ENCODE results near the gene C1orf52.

The C1orf52 gene

DNA sequence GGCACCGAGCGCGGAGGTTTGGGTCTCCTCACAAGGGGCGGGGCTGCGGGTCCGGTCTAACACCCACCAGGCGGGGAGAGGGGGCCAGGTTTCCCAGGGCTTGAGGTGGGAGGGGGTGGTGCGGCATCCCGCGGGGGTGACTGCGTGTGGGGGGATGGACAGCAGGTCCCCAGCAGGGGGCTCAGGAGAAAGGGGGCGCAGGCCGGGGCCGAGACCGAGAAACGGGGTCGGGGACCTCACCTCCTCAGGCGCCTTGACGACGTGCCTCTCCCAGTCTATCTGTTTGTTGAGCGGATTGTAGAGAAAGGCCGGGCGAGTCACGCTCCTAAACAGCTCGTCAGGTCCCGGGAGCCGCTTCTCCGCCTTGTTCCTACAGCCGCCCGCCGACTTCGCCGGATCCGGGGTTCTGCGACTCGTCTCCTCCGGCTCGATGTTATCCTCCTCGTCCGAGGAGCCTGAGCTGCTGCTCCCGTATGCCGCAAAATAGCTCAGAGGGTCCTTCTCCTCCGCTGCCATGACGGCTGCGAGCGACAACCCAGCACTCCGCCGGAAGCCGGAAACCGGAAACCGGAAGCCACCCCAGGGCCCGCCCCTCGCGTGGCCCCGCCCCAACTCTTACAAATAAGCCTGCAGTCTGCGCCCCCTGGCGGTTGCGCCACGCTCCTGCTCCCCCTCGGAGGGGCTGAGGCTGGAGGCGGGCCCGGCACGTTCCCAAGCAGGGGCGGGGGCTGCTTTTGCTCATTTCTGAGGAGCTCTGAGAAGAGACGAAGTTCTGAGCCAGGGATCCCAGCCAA, at the start of gene C1orf52:
TSS of gene C1orf52 (minus strand) at position 545 of the 794 bp plus-strand sequence. CDS start at position 516, 29 bp downstream.
- H3K36me3 ChIP-seq (replicated peaks; ENCODE audit: insufficient read depth, low read length): peaks cover 3% of the 10 kb centered on the region; the same call in 1 of the 2 replicates
- no peaks in the 10 kb centered on the region for H3K9me3 ChIP-seq (replicated peaks; ENCODE audit: insufficient read depth, low read length)
- no peaks in the 10 kb centered on the region for H3K27me3 ChIP-seq (replicated peaks; ENCODE audit: insufficient read depth, low read length)
- no peaks in the 10 kb centered on the region for H3F3A ChIP-seq (ENCODE audit: insufficient read depth, low read length)
- H3K4me1 ChIP-seq (ENCODE audit: low read length): peaks cover 7% of the 10 kb centered on the region
- H3K9ac ChIP-seq (ENCODE audit: low read length): peak within 1 kb of the TSS; percentile 79
- peak within 1 kb of the TSS; percentile 40; the same call in 1 of the 2 replicates for H3K27ac ChIP-seq (ENCODE audit: low read length)
- H3K4me2 ChIP-seq (ENCODE audit: low read depth, low read length): peak within 1 kb of the TSS; percentile 90
- H3K4me3 ChIP-seq (ENCODE audit: low read length): peak within 1 kb of the TSS; percentile 95
- peak; percentile 92 for DNase-seq
- H4K20me1 ChIP-seq (ENCODE audit: insufficient read depth, low read length): no peaks in the 10 kb centered on the region
- H2AFZ ChIP-seq (ENCODE audit: low read length): peak within 1 kb of the TSS; percentile 92
- H3K9me2 ChIP-seq (replicated peaks; ENCODE audit: insufficient read depth, low read length): no peaks in the 10 kb centered on the region
- TF ChIP-seq, protein P1, sequence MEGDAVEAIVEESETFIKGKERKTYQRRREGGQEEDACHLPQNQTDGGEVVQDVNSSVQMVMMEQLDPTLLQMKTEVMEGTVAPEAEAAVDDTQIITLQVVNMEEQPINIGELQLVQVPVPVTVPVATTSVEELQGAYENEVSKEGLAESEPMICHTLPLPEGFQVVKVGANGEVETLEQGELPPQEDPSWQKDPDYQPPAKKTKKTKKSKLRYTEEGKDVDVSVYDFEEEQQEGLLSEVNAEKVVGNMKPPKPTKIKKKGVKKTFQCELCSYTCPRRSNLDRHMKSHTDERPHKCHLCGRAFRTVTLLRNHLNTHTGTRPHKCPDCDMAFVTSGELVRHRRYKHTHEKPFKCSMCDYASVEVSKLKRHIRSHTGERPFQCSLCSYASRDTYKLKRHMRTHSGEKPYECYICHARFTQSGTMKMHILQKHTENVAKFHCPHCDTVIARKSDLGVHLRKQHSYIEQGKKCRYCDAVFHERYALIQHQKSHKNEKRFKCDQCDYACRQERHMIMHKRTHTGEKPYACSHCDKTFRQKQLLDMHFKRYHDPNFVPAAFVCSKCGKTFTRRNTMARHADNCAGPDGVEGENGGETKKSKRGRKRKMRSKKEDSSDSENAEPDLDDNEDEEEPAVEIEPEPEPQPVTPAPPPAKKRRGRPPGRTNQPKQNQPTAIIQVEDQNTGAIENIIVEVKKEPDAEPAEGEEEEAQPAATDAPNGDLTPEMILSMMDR (IDR thresholded peaks at IDR 0.05; ENCODE audit: low read length): peak; percentile 90
- TF ChIP-seq EZH2 (optimal IDR thresholded peaks at IDR 0.05; ENCODE audit: low read depth, low read length) (no peak), EZH2phosphoT487 (IDR thresholded peaks at IDR 0.05; ENCODE audit: low read length) (no peak)
- H3K79me2 ChIP-seq (ENCODE audit: low read length): peaks cover 37% of the 10 kb centered on the region

DNA sequence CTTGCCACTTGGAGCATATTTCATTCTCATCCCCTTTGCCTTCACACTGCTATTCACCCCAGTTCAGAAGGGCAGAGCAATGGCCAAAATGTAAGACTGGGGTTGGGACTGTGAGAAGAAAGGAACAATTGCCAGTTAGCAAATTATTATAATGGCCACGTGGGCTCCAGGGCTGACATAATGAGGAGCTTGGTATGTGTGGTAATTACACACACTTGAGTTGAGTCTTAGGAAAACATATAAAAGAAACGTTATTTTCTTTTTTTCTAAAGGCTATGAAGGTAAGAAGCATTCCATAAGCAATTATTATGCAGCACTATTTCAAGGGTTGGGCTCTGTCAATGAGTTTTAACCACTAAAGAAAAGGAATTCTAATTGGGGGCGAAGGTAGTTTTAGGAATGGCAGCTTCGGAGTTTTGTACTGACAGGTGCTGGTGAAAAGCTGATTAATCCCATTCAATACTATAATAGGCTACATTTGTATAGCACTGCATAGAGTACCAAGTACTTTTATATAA, 49.4 kb upstream of the C1orf52 start:
- Histone ChIP-seq H3K4me2 (ENCODE audit: low read depth, low read length) (peak overlapping the region; percentile 56; the same call in 1 of the 2 replicates), H3K9ac (ENCODE audit: low read length) (no peak overlapping the region), H3K36me3 (replicated peaks; ENCODE audit: insufficient read depth, low read length) (no peaks in the 10 kb centered on the region), H3K4me1 (ENCODE audit: low read length) (no peaks in the 10 kb centered on the region), H3K79me2 (ENCODE audit: low read length) (no peaks in the 10 kb centered on the region), H3F3A (ENCODE audit: insufficient read depth, low read length) (no peaks in the 10 kb centered on the region), H3K9me3 (replicated peaks; ENCODE audit: insufficient read depth, low read length) (no peaks in the 10 kb centered on the region), H2AFZ (ENCODE audit: low read length) (no peak overlapping the region), H3K27ac (ENCODE audit: low read length) (no peak overlapping the region), H3K4me3 (ENCODE audit: low read length) (peak overlapping the region; percentile 11), H3K27me3 (replicated peaks; ENCODE audit: insufficient read depth, low read length) (no peaks in the 10 kb centered on the region), H4K20me1 (ENCODE audit: insufficient read depth, low read length) (no peaks in the 10 kb centered on the region), H3K9me2 (replicated peaks; ENCODE audit: insufficient read depth, low read length) (no peaks in the 10 kb centered on the region)
- no peak for TF ChIP-seq EZH2 (optimal IDR thresholded peaks at IDR 0.05; ENCODE audit: low read depth, low read length)
- TF ChIP-seq, protein P1 (IDR thresholded peaks at IDR 0.05; ENCODE audit: low read length): no peak
- no peak for TF ChIP-seq EZH2phosphoT487 (IDR thresholded peaks at IDR 0.05; ENCODE audit: low read length)
- no peak for DNase-seq

DNA sequence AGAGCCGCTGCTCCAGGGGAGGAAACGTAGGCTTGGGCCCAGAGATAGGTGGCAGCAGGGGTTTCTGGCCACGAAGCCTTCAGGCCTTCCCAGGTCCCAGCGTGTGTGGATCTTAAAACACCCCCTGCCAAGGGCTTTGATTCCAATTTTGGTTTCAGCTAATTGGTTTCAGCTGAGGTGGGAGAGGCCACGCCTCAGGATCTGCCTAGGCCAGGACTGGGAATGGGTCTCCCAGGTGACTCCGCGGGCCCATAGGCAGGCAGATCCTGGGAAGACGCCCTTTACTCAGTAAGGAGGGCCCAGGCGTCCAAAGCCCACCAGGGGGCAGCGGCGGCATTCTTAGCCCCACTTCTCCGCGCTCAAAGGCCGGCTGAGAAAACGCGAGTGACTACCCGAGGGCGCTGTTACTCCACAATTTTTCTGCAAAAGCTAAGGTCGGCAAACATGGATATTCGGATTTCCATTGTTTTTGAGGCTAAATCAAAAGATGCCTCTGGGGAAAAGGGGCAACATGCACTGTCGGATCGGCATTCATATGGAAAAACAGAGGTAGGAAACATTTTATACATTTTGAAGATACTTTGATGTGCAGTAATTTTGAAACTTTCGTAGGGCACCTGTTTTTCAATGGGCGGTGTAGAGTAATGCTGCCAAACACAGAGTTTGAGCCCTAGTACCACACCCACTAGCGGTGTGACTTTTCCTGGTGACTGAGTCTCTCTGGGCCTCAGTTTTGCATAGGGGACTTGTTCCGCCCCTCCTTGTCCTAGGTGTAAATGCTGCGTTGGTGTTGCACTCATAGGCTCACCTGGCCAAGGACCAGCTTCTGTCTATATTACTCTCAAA, 48.7 kb upstream of the C1orf52 start:
- H3K36me3 ChIP-seq (replicated peaks; ENCODE audit: insufficient read depth, low read length): no peaks in the 10 kb centered on the region
- no peaks in the 10 kb centered on the region for H4K20me1 ChIP-seq (ENCODE audit: insufficient read depth, low read length)
- H3K4me3 ChIP-seq (ENCODE audit: low read length): peak overlapping the region; percentile 11
- H3F3A ChIP-seq (ENCODE audit: insufficient read depth, low read length): no peaks in the 10 kb centered on the region
- H3K79me2 ChIP-seq (ENCODE audit: low read length): no peaks in the 10 kb centered on the region
- no peaks in the 10 kb centered on the region for H3K4me1 ChIP-seq (ENCODE audit: low read length)
- H3K27ac ChIP-seq (ENCODE audit: low read length): no peak overlapping the region
- H3K9me3 ChIP-seq (replicated peaks; ENCODE audit: insufficient read depth, low read length): no peaks in the 10 kb centered on the region
- H3K4me2 ChIP-seq (ENCODE audit: low read depth, low read length): peak overlapping the region; percentile 56
- no peaks in the 10 kb centered on the region for H3K9me2 ChIP-seq (replicated peaks; ENCODE audit: insufficient read depth, low read length)
- no peak for TF ChIP-seq EZH2phosphoT487 (IDR thresholded peaks at IDR 0.05; ENCODE audit: low read length)
- no peak for TF ChIP-seq EZH2 (optimal IDR thresholded peaks at IDR 0.05; ENCODE audit: low read depth, low read length)
- TF ChIP-seq, protein P1 (IDR thresholded peaks at IDR 0.05; ENCODE audit: low read length): peak; percentile 87
- DNase-seq: peak; percentile 61
- no peaks in the 10 kb centered on the region for H3K27me3 ChIP-seq (replicated peaks; ENCODE audit: insufficient read depth, low read length)
- H2AFZ ChIP-seq (ENCODE audit: low read length): peak overlapping the region; percentile 8; the same call in 1 of the 2 replicates
- H3K9ac ChIP-seq (ENCODE audit: low read length): no peak overlapping the region
